ENCODE results near the gene SLC39A10.

DNA sequence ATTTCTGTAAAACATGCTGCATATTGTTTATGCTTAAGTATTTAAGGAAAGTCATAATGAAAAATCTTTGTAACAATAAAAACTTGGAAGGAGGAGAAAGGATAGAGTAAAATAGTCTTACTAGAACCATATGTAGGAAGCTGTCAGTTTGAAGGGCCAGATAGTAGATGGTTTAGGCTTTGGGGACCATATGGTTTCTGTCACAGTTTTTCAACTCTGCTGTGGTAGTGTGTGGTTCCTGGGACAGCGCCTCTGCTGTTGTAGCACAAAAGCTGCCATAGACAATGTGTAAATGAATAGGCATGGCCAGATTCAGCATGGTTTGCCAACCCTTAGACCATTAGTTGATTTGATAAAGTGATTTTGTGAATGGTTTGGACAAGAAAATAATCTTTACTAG is 75.5 kb downstream of the SLC39A10 start:
- TF ChIP-seq, protein P1, sequence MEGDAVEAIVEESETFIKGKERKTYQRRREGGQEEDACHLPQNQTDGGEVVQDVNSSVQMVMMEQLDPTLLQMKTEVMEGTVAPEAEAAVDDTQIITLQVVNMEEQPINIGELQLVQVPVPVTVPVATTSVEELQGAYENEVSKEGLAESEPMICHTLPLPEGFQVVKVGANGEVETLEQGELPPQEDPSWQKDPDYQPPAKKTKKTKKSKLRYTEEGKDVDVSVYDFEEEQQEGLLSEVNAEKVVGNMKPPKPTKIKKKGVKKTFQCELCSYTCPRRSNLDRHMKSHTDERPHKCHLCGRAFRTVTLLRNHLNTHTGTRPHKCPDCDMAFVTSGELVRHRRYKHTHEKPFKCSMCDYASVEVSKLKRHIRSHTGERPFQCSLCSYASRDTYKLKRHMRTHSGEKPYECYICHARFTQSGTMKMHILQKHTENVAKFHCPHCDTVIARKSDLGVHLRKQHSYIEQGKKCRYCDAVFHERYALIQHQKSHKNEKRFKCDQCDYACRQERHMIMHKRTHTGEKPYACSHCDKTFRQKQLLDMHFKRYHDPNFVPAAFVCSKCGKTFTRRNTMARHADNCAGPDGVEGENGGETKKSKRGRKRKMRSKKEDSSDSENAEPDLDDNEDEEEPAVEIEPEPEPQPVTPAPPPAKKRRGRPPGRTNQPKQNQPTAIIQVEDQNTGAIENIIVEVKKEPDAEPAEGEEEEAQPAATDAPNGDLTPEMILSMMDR (IDR thresholded peaks at IDR 0.05), result no peak
- no peak for TF ChIP-seq ZFX (IDR thresholded peaks at IDR 0.05; ENCODE audit: borderline replicate concordance)
